ENCODE measurements around the gene TMEM117.

TMEM117 gene

GRCh38 chr12:44294649-44295048 lies 458.8 kb downstream of the TMEM117 start:
- no peak for DNase-seq (ENCODE audit: low read depth in 3 of 3)

GRCh38 chr12:44295958-44296623 lies 460.2 kb downstream of the TMEM117 start:
- no peak for DNase-seq (ENCODE audit: low read depth in 3 of 3)

GRCh38 chr12:44296624-44297197 lies 460.8 kb downstream of the TMEM117 start:
- DNase-seq (ENCODE audit: low read depth in 3 of 3) = no peak

GRCh38 chr12:44299524-44299923 lies 463.6 kb downstream of the TMEM117 start:
- DNase-seq (ENCODE audit: low read depth in 3 of 3) = no peak

GRCh38 chr12:44307506-44308168 lies 471.8 kb downstream of the TMEM117 start:
- DNase-seq (ENCODE audit: low read depth in 3 of 3) = no peak

- DNase-seq (ENCODE audit: low read depth in 3 of 3) = no peak
Measured at GRCh38 chr12:44313188-44313587, 477.3 kb downstream of the TMEM117 start.

- no peak for DNase-seq (ENCODE audit: low read depth in 3 of 3)
Measured at GRCh38 chr12:44314007-44314500, 478.2 kb downstream of the TMEM117 start.

GRCh38 chr12:44317651-44318126 lies 481.8 kb downstream of the TMEM117 start:
- no peak for DNase-seq (ENCODE audit: low read depth in 3 of 3)

GRCh38 chr12:44331269-44331668 lies 495.4 kb downstream of the TMEM117 start:
- no peak for DNase-seq (ENCODE audit: low read depth in 3 of 3)

- DNase-seq (ENCODE audit: low read depth in 3 of 3) = no peak
Measured at GRCh38 chr12:44334347-44334746, 498.5 kb downstream of the TMEM117 start.

GRCh38 chr12:44335030-44335429 lies 499.1 kb downstream of the TMEM117 start:
- DNase-seq (ENCODE audit: low read depth in 3 of 3) = no peak

- DNase-seq (ENCODE audit: low read depth in 3 of 3) = no peak
Measured at GRCh38 chr12:44336577-44336976, 500.7 kb downstream of the TMEM117 start.

GRCh38 chr12:44342371-44342770 lies 506.5 kb downstream of the TMEM117 start:
- DNase-seq (ENCODE audit: low read depth in 3 of 3) = no peak

GRCh38 chr12:44347145-44347544 lies 511.3 kb downstream of the TMEM117 start:
- no peak for DNase-seq (ENCODE audit: low read depth in 3 of 3)

- DNase-seq (ENCODE audit: low read depth in 3 of 3) = no peak
Measured at GRCh38 chr12:44357494-44357893, 521.6 kb downstream of the TMEM117 start.

- no peak for DNase-seq (ENCODE audit: low read depth in 3 of 3)
Measured at GRCh38 chr12:44358636-44359035, 522.8 kb downstream of the TMEM117 start.

- no peak for DNase-seq (ENCODE audit: low read depth in 3 of 3)
Measured at GRCh38 chr12:44362947-44363346, 527.1 kb downstream of the TMEM117 start.

GRCh38 chr12:44367136-44367535 lies 531.3 kb downstream of the TMEM117 start:
- DNase-seq (ENCODE audit: low read depth in 3 of 3) = no peak

- DNase-seq (ENCODE audit: low read depth in 3 of 3) = no peak
Measured at GRCh38 chr12:44367916-44368315, 532.0 kb downstream of the TMEM117 start.

- no peak for DNase-seq (ENCODE audit: low read depth in 3 of 3)
Measured at GRCh38 chr12:44369998-44370397, 534.1 kb downstream of the TMEM117 start.

- no peak for DNase-seq (ENCODE audit: low read depth in 3 of 3)
Measured at GRCh38 chr12:44370982-44371381, 535.1 kb downstream of the TMEM117 start.

GRCh38 chr12:44372259-44372658 lies 536.4 kb downstream of the TMEM117 start:
- no peak for DNase-seq (ENCODE audit: low read depth in 3 of 3)

GRCh38 chr12:44375694-44376093 lies 539.8 kb downstream of the TMEM117 start:
- DNase-seq (ENCODE audit: low read depth in 3 of 3) = no peak
